ENCODE data around the gene TIMM22.

Gene TIMM22

DNA sequence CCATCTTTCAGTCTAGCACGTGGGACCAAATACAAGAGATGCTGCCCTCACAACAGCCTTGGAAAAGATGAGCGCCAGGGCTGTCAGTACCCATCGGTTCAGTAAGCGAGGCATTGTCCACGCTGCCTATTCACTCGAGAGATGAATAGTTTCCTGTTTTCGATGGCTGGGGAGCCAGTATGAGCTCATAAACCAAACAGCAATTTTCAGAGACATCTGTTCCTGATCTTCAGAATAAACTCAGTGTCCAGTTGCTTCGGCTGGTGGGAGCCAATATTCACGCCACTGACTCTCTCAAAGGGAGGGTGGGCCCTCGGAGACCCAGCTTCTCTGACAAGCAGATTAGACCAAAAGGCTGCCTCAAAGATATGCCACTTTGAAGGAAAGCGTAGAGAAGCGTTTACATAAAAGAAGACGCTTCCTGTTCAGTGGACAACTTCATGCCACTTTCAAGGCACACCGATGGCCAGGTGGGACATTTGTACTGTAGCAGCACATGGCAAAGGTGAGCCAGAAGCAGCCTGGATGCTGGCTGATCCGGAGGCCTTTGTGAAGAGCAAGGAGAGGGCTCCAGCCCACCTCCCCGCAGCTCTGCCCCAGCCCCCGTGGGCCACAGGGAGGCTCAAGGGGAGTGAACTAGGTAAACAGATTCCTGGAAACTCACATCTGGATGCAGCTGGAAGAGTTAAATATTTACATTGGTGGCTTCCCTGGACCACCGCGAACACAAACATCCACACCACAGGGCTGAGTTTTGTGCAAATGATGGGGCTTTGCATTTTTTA lies 6.0 kb downstream of the TIMM22 start:
- FAIRE-seq = no peak

GRCh38 chr17:1003633-1003971 lies 6.7 kb downstream of the TIMM22 start:
- FAIRE-seq = no peak

DNA sequence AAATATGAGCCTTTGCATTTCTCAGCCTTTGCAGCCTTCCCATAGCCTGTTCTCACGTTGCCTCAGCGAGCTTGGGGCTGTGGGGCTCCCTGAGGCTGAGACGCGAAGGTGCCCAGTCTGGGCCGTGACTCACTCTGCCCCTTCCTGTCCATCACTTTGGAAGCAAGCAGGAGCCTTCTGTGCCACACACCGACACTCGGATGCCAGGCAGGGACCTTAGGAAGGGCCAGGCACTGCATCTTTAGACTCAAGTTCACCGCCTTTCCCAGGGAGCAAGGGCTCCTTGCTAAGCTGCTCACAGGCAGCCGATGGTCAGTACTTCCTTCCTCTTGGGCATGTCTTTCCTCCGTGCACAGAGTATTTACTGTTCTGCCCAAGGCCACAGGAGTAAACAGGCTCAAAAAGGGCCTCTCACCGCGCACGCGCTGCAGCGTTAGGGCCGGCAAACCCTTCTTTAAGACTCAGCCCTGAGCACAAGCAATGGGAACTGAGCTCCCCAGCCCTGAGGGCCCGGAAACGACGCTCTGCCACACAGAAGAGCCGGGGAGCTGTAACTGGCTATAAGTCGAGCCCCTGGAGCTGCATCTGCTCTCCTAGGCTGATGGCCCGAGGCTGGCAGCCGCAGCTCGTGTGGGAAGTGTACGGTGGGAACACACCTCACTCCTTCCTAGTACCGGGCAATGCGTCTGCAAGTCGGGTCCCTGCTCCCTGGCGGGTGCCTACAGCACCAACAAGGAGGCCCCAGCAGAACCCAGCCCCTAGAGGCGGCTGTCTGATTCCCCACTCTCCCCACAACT lies 7.2 kb downstream of the TIMM22 start:
- no peak for FAIRE-seq

- FAIRE-seq = no peak
These were observed 7.9 kb downstream of the TIMM22 start for GRCh38 chr17:1004769-1005295.

DNA sequence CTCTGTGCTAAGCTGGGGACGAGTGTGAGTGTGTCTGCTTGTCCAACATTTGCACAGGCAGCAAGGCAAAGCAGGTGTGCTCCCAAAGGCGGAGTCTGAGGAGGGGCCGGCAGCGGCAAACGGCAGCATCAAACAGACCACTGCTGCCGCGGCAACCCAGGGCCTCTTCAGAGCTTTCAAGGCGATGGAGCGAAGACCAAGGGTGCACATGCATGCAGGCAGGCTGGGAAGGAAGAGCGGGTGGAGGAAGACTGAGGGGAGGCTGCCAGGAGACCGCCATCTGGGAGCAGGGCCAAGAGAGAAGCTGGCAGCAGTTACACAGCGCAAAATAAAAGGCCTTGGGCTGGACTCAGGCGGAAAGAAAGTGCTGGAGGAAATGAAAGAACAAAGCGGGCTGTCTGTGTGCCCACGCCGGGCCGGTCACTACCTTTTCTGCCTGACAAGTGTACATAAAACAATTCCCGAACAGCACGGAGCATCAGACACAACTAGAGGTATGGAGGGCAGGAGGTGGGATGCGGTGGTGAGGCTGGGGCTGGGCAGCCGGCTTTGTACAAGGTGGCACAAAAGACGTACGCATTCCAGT lies 8.5 kb downstream of the TIMM22 start:
- FAIRE-seq = no peak

GRCh38 chr17:1006054-1006453 lies 9.1 kb downstream of the TIMM22 start:
- no peak for FAIRE-seq

- FAIRE-seq = no peak
These were observed 10.5 kb downstream of the TIMM22 start for GRCh38 chr17:1007310-1008007.

GRCh38 chr17:1008008-1008761 lies 11.3 kb downstream of the TIMM22 start:
- FAIRE-seq = no peak

- FAIRE-seq = no peak
These were observed 12.5 kb downstream of the TIMM22 start for GRCh38 chr17:1009229-1010085.

GRCh38 chr17:1010086-1010450 lies 13.1 kb downstream of the TIMM22 start:
- no peak for FAIRE-seq

GRCh38 chr17:1010586-1010985 lies 13.7 kb downstream of the TIMM22 start:
- no peak for FAIRE-seq

- no peak for FAIRE-seq
These were observed 14.2 kb downstream of the TIMM22 start for GRCh38 chr17:1011138-1011537.

- no peak for FAIRE-seq
These were observed 15.1 kb downstream of the TIMM22 start for GRCh38 chr17:1011760-1012735.

DNA sequence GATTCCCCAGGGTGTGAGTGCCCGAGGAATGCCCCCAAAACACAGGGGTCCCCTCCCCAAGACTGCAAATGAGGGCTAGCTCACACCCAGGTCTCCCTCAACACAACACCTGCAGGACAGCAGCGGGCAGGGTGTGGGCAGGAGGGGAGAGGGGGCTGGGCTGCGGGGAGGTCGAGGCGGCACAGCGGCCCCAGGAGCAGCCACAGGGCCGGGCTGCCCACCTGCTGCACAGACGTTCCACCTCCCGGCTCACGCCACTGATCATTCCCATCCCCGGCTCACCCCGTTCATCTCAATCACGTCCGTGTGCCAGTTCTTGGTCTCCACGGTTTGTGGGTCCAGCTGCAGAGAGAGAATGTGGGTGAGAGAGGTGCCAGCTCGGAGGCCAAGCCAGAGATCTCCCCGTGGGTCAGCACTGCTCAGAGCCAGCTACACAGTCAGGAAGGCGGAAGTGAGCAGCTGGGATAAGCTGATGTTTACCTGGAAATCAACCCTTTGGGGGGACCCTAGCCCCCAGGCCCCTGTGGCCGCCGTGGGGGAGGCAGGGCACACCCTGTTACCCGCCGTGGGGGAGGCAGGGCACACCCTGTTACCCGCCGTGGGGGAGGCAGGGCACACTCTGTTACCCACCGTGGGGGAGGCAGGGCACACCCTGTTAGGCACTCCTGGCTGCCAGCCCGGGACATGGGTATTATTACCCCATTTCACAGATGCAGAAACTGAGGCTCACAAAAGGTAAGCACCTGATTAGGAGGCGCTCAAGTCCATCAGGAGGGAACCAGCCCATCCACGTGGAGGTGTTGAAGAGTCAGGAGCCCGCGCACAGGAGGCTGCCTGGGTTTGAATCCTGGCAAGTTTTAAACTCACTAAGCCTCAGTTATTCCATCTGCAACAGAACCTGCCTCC lies 16.1 kb downstream of the TIMM22 start:
- no peak for FAIRE-seq

DNA sequence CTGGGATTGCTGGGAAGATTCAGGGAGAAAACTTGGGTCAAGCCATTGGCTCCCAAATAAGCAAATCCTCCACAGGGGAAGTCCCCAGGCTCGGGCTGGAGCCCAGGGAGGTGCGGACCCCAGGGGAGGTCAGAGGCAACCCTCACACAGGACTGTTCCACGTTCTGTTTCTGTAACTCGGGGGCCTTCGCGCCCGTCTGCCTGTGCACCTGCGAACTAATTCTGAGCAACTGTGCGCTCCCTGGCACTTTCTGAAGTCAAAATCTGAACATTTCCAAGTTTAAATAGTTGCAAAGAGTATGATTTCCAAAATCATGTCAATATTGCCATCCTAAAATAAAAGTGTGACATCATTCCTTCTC lies 16.8 kb downstream of the TIMM22 start:
- FAIRE-seq = no peak

DNA sequence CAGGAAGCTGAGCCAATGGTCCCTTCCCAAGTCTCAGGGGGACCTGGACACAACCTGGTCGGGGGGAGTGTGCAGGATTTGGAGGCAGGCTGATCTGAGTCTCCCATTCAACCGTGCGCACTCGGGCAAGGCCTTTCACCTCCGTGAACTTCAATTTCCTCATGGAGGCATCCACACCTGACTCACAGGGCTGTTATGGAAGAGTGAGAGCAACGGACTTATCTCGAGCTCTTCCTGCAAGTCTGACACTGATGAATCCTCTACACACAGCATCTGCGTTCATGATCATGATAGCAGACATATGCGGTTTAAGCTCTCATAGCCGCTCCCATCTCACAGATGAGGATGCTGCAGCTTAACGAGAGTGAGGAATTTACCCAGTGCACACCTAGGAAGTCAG lies 21.6 kb downstream of the TIMM22 start:
- FAIRE-seq = no peak

DNA sequence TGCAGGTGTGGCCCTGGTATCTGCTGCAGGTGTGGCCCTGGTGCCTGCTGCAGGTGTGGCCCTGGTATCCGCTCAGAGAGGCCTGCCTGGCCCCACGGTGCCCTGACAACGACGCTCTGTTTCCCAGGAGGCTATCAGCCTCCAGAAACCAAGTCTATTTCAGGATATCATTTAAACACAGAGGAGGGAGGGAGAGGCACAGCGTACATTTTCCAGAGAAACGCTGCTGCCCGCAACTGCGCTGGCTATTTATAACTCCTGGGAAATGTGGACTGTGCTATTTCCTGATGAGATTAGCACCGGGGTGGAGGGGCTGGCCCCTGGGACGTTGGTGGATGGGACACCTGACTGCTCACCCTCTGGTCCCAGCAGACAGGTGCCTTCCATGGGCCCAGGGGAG lies 22.5 kb downstream of the TIMM22 start:
- no peak for FAIRE-seq

- FAIRE-seq = no peak
These were observed 24.2 kb downstream of the TIMM22 start for GRCh38 chr17:1021147-1021546.
